Measurements from ENCODE around the gene MAPK9. TPM values are rescaled to one million over a fixed set of nuclear protein-coding genes. Genes with fewer than 3 reads are reported as not detected.
"Not testable (repeated sequence)": the region's sequence is repeated elsewhere in the genome, so short reads cannot be mapped to it uniquely, and the experiment has no call there.

Gene MAPK9
- total and polyA plus RNA-seq, 5 donors, result 20.1 to 47.4 (median 45.1) TPM

DNA sequence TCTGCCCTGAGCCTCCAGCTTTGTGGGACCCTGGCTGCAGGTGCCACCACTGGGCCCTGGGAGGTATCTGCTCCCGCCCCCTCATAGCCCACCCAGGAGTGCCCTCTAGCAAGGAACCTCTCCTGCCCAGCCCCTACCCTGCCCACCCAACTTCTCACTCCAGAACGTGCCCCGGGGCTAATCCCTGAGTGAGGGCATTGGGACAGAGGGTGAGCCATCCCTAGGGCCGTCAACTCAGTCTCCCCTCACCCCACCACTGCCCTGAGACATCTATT, 80.2 kb downstream of the MAPK9 start:
- Histone ChIP-seq H3K9me3 (ENCODE audit: control insufficient read depth, low read length) (no peaks in the 10 kb centered on the region), H3K4me3 (ENCODE audit: low read length) (no peak overlapping the region), H3K27ac (ENCODE audit: low read length) (no peak overlapping the region), H3K27me3 (ENCODE audit: control insufficient read depth, insufficient read depth) (no peaks in the 10 kb centered on the region), H3K4me1 (ENCODE audit: control insufficient read depth, insufficient read depth, low read length) (no peaks in the 10 kb centered on the region)
- 82% methylated on average over 4 of the region's 4 CpGs for WGBS
- DNase-seq (no peak), ATAC-seq (no peak)
- intact Hi-C loops (cut with DNase I), result no loop called here

DNA sequence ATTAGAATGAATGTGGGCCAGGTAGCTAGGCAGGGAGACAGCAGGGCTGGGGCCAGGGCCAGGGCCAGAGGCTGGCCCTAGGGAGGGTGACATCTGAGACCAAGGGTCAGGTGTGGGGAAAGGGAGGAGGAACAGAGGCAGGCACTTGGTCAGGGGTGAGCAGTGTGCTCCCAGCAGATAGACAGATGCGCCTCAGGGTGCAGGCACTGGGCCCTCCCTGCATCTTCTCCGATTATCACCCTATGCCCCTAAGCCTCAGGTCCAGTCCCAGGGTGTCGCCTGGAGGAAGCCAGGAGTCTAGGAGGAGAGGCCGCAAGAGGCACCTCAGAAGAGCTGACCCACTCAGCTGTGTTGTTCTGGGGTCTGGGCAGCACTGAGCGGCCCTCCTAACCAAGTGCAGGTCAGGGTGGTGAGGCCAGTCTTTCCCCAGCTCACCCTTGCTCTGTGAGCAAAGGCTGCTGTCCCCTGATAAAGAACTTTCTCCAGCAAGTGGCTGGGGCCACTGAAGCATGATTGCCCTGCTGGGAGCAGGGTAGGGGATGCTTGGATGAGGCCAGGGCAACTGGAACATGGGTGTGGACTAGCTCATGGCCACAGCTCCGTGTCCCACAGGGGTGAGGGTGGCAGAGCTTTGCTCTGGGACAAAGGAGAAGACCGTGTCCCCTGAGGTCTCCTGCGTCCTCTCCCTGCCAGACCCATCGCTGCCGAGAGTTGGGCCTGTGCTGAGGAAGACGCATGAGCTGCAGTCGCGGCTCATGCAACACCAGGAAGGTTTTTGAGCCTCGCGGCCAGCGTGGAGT, 80.7 kb downstream of the MAPK9 start:
- no peaks in the 10 kb centered on the region for H3K4me1 ChIP-seq (ENCODE audit: control insufficient read depth, insufficient read depth, low read length)
- H3K9me3 ChIP-seq (ENCODE audit: control insufficient read depth, low read length), result no peaks in the 10 kb centered on the region
- no peak overlapping the region for H3K27ac ChIP-seq (ENCODE audit: low read length)
- ATAC-seq (no peak), DNase-seq (no peak)
- no peaks in the 10 kb centered on the region for H3K27me3 ChIP-seq (ENCODE audit: control insufficient read depth, insufficient read depth)
- H3K4me3 ChIP-seq (ENCODE audit: low read length), result no peak overlapping the region
- intact Hi-C loops (cut with DNase I), result no loop called here
- 88% methylated on average over 16 of the region's 16 CpGs for WGBS

DNA sequence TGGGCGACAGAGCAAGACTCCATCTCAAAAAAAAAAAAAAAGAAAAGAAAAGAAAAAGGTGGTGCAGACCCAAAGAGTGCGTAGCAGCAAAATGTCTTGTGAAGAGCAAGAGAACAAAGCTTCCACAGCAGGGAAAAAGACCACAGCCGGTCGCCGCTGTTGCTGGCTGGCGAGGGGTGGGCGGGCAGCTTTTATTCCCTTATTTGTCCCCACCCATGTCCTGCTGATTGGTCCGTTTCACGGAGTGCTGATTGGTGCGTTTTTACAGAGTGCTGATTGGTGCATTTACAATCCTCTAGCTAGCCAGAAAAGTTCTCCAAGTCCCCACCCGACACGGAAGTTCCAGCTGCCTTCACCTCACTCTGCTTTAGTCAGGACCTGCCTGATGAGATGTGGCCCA, 81.8 kb downstream of the MAPK9 start:
- intact Hi-C loops (cut with DNase I); DNase-seq; ATAC-seq; H3K27me3 ChIP-seq (ENCODE audit: control insufficient read depth, insufficient read depth); H3K4me1 ChIP-seq (ENCODE audit: control insufficient read depth, insufficient read depth, low read length); H3K27ac ChIP-seq (ENCODE audit: low read length); H3K9me3 ChIP-seq (ENCODE audit: control insufficient read depth, low read length); H3K4me3 ChIP-seq (ENCODE audit: low read length): not testable (repeated sequence)
- WGBS, result 94% methylated on average over 12 of the region's 12 CpGs

DNA sequence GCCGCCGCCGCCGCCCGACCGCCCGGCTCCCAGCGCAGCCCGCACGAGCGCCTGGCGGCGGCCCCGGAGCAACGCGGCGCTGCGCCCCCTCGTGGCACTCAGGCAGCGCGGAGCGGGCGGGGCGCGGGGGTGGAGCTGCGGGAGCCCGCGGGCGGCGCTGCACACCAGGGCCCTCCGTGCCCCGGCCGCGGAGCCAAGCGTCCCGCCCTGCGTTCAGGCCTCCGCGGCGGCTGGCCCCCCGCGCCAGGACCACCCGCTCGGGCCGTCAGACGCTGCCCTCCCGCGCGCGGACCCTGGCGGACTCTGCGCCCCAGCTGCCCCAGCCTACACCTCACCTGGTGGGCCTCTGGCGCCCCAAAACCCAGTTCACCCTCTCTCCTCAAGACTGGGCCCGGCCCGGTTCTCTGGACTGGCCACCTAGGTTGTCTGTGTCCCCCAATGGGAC, 82.7 kb downstream of the MAPK9 start, which contains the start of gene RASGEF1C:
Gene RASGEF1C (minus strand): TSS at position 75 of the 445 bp plus-strand sequence. CDS start 71,159 bp downstream, outside the sequence.
- ATAC-seq (peak; percentile 76 to 81), DNase-seq (peak; percentile 60 to 84 (median 84))
- no peaks in the 10 kb centered on the region for H3K4me1 ChIP-seq (ENCODE audit: control insufficient read depth, insufficient read depth, low read length)
- H3K27me3 ChIP-seq (ENCODE audit: control insufficient read depth, insufficient read depth), result no peaks in the 10 kb centered on the region
- intact Hi-C loops (cut with DNase I), result no loop called here
- peak within 1 kb of the TSS; percentile 74 for H3K4me3 ChIP-seq (ENCODE audit: low read length)
- H3K9me3 ChIP-seq (ENCODE audit: control insufficient read depth, low read length), result no peaks in the 10 kb centered on the region
- WGBS, result 4% methylated on average over 55 of the region's 55 CpGs
- no peak within 1 kb of the TSS for H3K27ac ChIP-seq (ENCODE audit: low read length)

DNA sequence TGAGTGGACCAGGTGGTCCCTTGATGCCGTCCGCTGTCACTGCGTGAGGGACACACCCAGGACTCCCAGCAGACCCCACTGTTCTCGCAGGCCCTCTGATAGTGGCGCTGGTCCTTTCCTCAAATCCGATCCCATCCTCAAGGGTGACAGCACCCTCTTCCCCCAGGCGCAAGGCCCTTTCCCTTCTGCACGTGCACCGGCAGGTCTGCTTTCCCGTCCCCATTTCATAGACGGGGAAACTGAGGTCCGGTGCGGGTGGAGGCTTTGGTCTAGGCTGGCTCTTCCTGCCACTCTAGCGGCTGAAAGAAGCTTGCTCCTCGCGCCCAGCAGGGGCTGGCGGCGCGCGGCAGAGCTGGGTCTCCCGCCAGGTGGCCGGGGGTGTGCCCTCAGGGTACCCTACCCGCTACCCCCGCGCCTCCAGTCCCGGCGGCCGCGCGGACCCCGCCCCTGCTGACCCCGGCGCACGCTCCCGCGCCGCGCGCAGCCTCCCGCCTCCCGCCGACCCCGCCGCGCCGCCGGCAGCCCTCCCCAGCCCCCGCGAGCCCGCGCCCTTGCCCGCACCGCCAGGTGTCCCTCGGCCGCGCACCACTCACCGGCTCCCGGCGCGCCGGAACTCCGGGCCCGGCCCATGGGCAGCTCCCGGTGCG, 83.3 kb downstream of the MAPK9 start:
- no peaks in the 10 kb centered on the region for H3K9me3 ChIP-seq (ENCODE audit: control insufficient read depth, low read length)
- intact Hi-C loops (cut with DNase I), result no loop called here
- H3K4me1 ChIP-seq (ENCODE audit: control insufficient read depth, insufficient read depth, low read length), result no peaks in the 10 kb centered on the region
- no peak for ATAC-seq
- no peaks in the 10 kb centered on the region for H3K27me3 ChIP-seq (ENCODE audit: control insufficient read depth, insufficient read depth)
- DNase-seq, result no peak
- peak overlapping the region; percentile 74 for H3K4me3 ChIP-seq (ENCODE audit: low read length)
- H3K27ac ChIP-seq (ENCODE audit: low read length), result no peak overlapping the region
- WGBS, result 3% methylated on average over 65 of the region's 65 CpGs

DNA sequence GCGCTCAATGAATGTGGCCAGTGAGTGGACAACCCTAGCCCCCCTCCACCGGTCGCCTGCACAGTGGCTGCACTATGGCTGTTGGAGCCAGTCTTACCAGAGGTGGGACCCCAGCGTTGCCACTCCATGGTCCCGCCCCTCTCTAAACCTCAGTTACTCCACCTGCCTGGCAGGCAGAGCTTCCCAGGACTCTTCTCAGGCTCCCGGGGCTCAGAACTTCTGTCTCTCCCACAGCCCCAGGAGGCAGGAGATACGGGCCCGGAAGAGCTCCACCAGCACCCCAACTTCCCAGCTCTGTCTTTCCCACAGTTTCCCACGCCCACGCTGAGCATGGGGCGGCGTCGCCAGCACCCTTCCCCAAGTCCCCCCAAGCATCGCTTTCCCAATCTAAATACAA, 83.8 kb downstream of the MAPK9 start:
- Histone ChIP-seq H3K4me1 (ENCODE audit: control insufficient read depth, insufficient read depth, low read length) (no peaks in the 10 kb centered on the region), H3K9me3 (ENCODE audit: control insufficient read depth, low read length) (no peaks in the 10 kb centered on the region), H3K4me3 (ENCODE audit: low read length) (peak overlapping the region; percentile 74), H3K27me3 (ENCODE audit: control insufficient read depth, insufficient read depth) (no peaks in the 10 kb centered on the region), H3K27ac (ENCODE audit: low read length) (no peak overlapping the region)
- ATAC-seq (no peak), DNase-seq (no peak)
- 32% methylated on average over 14 of the region's 14 CpGs for WGBS
- intact Hi-C loops (cut with DNase I), result no loop called here

DNA sequence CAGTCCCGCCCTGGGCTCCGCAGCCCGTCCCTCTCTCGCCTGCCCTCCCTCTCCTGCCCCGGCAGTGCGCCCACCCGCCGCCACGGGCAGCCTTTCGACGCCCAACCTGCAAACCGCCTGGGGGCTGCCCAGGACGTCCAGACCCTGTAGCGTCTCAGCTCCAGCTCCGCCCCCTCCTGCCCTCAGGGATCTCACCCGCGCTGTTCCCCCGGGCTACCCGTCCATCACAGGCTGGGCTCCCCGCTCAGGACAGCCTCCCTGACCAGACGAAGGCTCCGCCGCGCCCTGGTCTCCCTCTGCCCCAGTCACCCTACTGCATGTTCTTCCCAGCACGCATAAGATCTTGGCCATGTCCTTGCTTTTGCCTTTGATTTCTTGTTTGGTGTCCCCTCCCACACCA, 84.3 kb downstream of the MAPK9 start:
- Histone ChIP-seq H3K27ac (ENCODE audit: low read length) (no peak overlapping the region), H3K4me1 (ENCODE audit: control insufficient read depth, insufficient read depth, low read length) (no peaks in the 10 kb centered on the region), H3K4me3 (ENCODE audit: low read length) (no peak overlapping the region), H3K9me3 (ENCODE audit: control insufficient read depth, low read length) (no peaks in the 10 kb centered on the region), H3K27me3 (ENCODE audit: control insufficient read depth, insufficient read depth) (no peaks in the 10 kb centered on the region)
- WGBS, result 30% methylated on average over 25 of the region's 25 CpGs
- ATAC-seq (no peak), DNase-seq (no peak)
- intact Hi-C loops (cut with DNase I), result no loop called here

DNA sequence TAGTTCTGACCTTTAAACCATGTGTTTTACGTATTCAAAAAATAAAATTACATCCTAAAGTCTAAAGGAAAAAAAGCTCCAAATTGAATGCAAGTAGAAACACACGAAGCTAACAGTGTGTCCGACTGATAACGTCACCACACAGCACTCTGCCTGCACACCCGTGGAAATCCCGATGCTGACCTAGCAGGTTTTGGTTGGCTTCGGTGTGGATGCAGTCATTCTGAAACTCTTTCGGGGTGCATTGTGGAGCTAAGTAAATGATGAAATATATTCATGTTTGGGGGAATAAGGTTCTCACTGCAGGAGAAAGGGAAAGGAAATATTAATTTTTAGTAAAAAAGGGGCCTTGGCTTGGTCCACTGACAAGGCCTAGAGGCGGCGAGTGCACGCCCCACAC, 84.9 kb downstream of the MAPK9 start:
- ATAC-seq, result no peak
- H3K27me3 ChIP-seq (ENCODE audit: control insufficient read depth, insufficient read depth), result no peaks in the 10 kb centered on the region
- no peaks in the 10 kb centered on the region for H3K9me3 ChIP-seq (ENCODE audit: control insufficient read depth, low read length)
- no peak for DNase-seq
- intact Hi-C loops (cut with DNase I), result no loop called here
- H3K4me1 ChIP-seq (ENCODE audit: control insufficient read depth, insufficient read depth, low read length), result no peaks in the 10 kb centered on the region
- no peak overlapping the region for H3K4me3 ChIP-seq (ENCODE audit: low read length)
- 83% methylated on average over 11 of the region's 11 CpGs for WGBS
- H3K27ac ChIP-seq (ENCODE audit: low read length), result no peak overlapping the region

DNA sequence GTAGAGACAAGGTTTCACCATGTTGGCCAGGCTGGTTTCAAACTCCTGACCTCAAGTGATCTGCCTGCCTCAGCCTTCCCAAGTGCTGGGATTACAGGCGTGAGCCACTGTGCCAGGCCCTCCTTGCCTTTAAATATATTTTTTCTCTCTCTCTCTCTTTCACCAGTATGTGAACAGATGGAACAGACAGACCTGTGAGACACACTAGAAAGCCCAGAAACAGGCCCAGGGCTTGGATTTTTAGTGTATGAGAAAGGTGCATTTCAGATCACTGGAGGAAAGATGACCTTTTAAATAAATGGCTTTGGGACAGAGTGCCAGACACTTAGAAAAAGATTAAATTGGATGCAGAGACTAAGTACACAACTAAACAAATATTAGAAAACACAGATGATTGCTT, 86.0 kb downstream of the MAPK9 start:
- no peaks in the 10 kb centered on the region for H3K4me1 ChIP-seq (ENCODE audit: control insufficient read depth, insufficient read depth, low read length)
- H3K9me3 ChIP-seq (ENCODE audit: control insufficient read depth, low read length), result no peaks in the 10 kb centered on the region
- H3K27me3 ChIP-seq (ENCODE audit: control insufficient read depth, insufficient read depth), result no peaks in the 10 kb centered on the region
- no peak overlapping the region for H3K4me3 ChIP-seq (ENCODE audit: low read length)
- DNase-seq, result no peak
- 78% methylated on average over 1 of the region's 1 CpG for WGBS
- intact Hi-C loops (cut with DNase I), result no loop called here
- no peak for ATAC-seq
- no peak overlapping the region for H3K27ac ChIP-seq (ENCODE audit: low read length)

DNA sequence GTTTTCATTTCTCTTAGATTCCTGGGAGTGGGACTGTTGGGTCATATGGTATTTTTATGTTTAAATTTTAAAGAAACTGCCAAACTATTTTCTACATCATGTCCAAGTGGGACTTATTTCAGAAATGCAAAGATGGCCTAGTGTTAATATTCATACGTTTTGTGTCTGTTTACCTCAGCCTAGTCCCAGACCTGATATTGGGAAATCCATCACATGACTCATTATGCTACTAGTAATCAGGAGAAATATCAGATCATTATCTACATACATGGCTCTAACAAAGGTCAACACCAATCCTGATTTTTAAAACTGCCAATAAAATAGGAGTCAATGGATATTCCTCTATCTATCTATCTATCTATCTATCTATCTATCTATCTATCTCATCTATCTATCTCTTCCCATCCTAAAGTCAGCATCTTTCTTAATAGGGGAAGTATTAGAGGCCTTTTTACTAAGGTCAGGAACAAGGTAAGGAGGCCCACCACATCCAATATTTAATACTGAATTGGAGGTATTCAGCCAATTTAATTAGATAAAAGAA, 87.5 kb downstream of the MAPK9 start:
- ATAC-seq, result no peak
- intact Hi-C loops (cut with DNase I), result no loop called here
- H3K4me1 ChIP-seq (ENCODE audit: control insufficient read depth, insufficient read depth, low read length), result no peaks in the 10 kb centered on the region

DNA sequence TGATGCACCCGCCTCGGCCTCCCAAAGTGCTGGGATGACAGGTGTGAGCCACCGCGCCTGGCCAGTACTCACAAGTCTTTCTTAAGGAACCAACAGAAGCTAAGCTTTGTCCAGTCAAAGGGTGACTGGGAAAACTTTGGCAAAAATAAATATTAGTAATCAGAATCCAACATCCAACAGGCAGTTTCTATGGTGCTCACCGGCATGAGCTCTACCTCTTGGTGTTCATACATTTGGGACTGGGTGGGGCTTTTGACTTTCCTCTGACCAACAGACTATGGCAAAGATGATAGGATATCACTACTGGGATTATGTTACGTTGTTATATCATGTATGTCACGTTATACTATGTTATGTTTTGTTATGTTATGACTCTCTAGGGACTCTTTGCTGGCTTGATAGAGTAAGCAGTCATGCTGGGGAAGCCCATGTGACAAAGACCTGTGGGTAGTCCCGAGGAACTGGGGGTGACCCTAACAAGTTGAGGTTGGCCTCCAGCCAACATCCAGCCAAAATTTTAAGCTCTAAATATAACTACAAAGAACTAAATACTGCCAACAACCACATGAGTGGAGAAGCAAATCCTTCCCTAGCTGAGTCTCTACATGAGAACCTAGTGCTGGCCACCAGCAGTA, 88.8 kb downstream of the MAPK9 start:
- Histone ChIP-seq H3K9me3 (ENCODE audit: control insufficient read depth, low read length) (no peaks in the 10 kb centered on the region), H3K27ac (ENCODE audit: low read length) (no peak overlapping the region), H3K27me3 (ENCODE audit: control insufficient read depth, insufficient read depth) (no peaks in the 10 kb centered on the region), H3K4me1 (ENCODE audit: control insufficient read depth, insufficient read depth, low read length) (no peaks in the 10 kb centered on the region), H3K4me3 (ENCODE audit: low read length) (no peak overlapping the region)
- 66% methylated on average over 8 of the region's 8 CpGs for WGBS
- no peak for DNase-seq
- intact Hi-C loops (cut with DNase I), result no loop called here
- ATAC-seq, result no peak

More for the DNA sequence above, 87.5 kb downstream of the MAPK9 start:
- WGBS, result 63% methylated on average over 1 of the region's 1 CpG
- no peak overlapping the region for H3K27ac ChIP-seq (ENCODE audit: low read length)
- no peaks in the 10 kb centered on the region for H3K9me3 ChIP-seq (ENCODE audit: control insufficient read depth, low read length)
- H3K27me3 ChIP-seq (ENCODE audit: control insufficient read depth, insufficient read depth), result no peaks in the 10 kb centered on the region
- H3K4me3 ChIP-seq (ENCODE audit: low read length), result no peak overlapping the region
- no peak for DNase-seq

Measured in right cardiac atrium (tissue), 5 donors.